ENCODE measurements around the gene TPCN1. TPM values are rescaled to one million over a fixed set of nuclear protein-coding genes. Genes with fewer than 3 reads are reported as not detected.

The TPCN1 gene
- total RNA-seq, 1 experiment from 2014 or later, result 29.7 TPM

DNA sequence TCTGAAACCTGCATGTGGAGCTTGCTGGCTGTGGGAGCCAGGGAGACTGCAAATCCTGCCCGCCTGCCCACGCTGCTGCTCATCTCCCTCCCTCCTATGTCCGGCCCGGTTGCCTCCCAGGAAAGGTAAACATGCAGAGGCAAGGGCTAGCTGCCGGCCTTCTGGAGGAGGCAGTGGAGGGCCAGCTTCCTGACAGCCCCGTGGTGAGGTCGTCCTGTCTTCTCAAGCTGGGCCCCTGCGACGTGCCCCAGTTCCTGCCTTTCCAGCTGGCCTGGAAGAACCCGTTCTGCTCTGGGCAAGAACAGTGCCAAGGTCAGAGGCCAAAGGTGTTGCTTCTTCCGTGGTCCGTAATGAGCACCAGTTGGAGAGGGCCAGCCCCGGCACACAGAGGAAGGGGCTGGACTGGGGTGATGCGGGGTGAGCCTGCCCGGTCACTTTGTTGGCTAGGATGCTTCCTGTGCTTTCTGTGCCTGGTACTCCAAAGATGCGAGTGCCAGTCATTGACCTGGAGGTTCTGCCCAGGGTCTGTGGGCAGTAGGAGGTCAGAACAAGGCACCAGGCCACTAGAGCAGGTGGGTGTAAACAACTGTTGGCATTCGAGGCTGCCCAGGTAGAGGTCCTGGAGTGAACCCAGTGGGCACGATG is 25.3 kb downstream of the TPCN1 start:
- Histone ChIP-seq H3K4me2 (ENCODE audit: low read length) (peak overlapping the region; percentile 60), H3K4me1 (ENCODE audit: control insufficient read depth in 1 of 2, insufficient read depth in 2 of 2, low read length in 2 of 2) (peaks cover 22 to 27% of the 10 kb centered on the region in 2 experiments), H3K9me2 (ENCODE audit: insufficient read depth) (no peaks in the 10 kb centered on the region), H3K36me3 (ENCODE audit: control insufficient read depth in 1 of 2, insufficient read depth in 2 of 2, low read length in 2 of 2) (no peaks in the 10 kb centered on the region), H3K27me3 (ENCODE audit: insufficient read depth, low read length) (no peaks in the 10 kb centered on the region), H3K27ac (ENCODE audit: low read depth, low read length) (peak overlapping the region; percentile 36; the same call in 1 of the 2 replicates), H3K9me3 (ENCODE audit: control insufficient read depth in 1 of 2, insufficient read depth in 1 of 2, low read depth in 1 of 2, low read length in 2 of 2) (no peaks in the 10 kb centered on the region), H3K9ac (ENCODE audit: low read length) (peak overlapping the region; percentile 36), H3K4me3 (replicated peaks in 1 of 2; ENCODE audit: low read depth in 1 of 2, low read length in 2 of 2) (no peak overlapping the region), H2AFZ (ENCODE audit: low read depth, low read length, poor library complexity, severe bottlenecking) (no peak overlapping the region), H3K79me2 (ENCODE audit: insufficient read depth, low read length) (no peaks in the 10 kb centered on the region), H4K20me1 (ENCODE audit: insufficient read depth) (no peaks in the 10 kb centered on the region)
- POLR2A ChIA-PET, result no interaction called here
- BruUV-seq (replicated peaks), result no TSS peak
- DNase-seq (ENCODE audit: low read depth, low spot score), result no peak
- TF ChIP-seq, protein P1, sequence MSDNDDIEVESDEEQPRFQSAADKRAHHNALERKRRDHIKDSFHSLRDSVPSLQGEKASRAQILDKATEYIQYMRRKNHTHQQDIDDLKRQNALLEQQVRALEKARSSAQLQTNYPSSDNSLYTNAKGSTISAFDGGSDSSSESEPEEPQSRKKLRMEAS (IDR thresholded peaks at IDR 0.05), result 0 out of 2 replicates have a peak, but pooled peaks have one; percentile 1
- TF ChIP-seq TCF7L2 (IDR thresholded peaks at IDR 0.05; ENCODE audit: borderline replicate concordance, extremely low read depth, insufficient read depth, insufficient read length), result no peak
- no peak for ATAC-seq
- RAD21 ChIA-PET (ENCODE audit: low non-redundant PET in 1 of 2, low total read pairs in 2 of 2, uncharacterized antibody in 2 of 2, unreplicated experiment in 2 of 2), result no interaction called here
- intact Hi-C loops (cut with micrococcal nuclease), result no loop called here
- CTCF ChIA-PET, result no interaction called here

GRCh38 chr12:113247123-113248050 is 26.1 kb downstream of the TPCN1 start:
- RAD21 ChIA-PET (ENCODE audit: low non-redundant PET in 1 of 2, low total read pairs in 2 of 2, uncharacterized antibody in 2 of 2, unreplicated experiment in 2 of 2), result no interaction called here
- no peak for TF ChIP-seq EGR1 (IDR thresholded peaks at IDR 0.05; ENCODE audit: low read depth)

More at GRCh38 chr12:113247123-113248050, 26.1 kb downstream of the TPCN1 start:
- H4K20me1 ChIP-seq (ENCODE audit: insufficient read depth), result no peaks in the 10 kb centered on the region
- no peak overlapping the region for H3K9ac ChIP-seq (ENCODE audit: low read length)
- POLR2A ChIA-PET, result no interaction called here
- no peaks in the 10 kb centered on the region for H3K27me3 ChIP-seq (ENCODE audit: insufficient read depth, low read length)
- DNase-seq (ENCODE audit: low read depth, low spot score) (no peak), ATAC-seq (no peak)
- H3K36me3 ChIP-seq (ENCODE audit: control insufficient read depth in 1 of 2, insufficient read depth in 2 of 2, low read length in 2 of 2), result no peaks in the 10 kb centered on the region
- H3K9me2 ChIP-seq (ENCODE audit: insufficient read depth), result no peaks in the 10 kb centered on the region
- no peaks in the 10 kb centered on the region for H3K79me2 ChIP-seq (ENCODE audit: insufficient read depth, low read length)
- no peak overlapping the region for H3K4me2 ChIP-seq (ENCODE audit: low read length)
- CTCF ChIA-PET, result no interaction called here
- H3K4me3 ChIP-seq (replicated peaks in 1 of 2; ENCODE audit: low read depth in 1 of 2, low read length in 2 of 2), result no peak overlapping the region
- intact Hi-C loops (cut with micrococcal nuclease), result no loop called here
- BruUV-seq (replicated peaks), result no TSS peak
- no peak overlapping the region for H2AFZ ChIP-seq (ENCODE audit: low read depth, low read length, poor library complexity, severe bottlenecking)
- no peak overlapping the region; the same call in 1 of the 2 replicates for H3K27ac ChIP-seq (ENCODE audit: low read depth, low read length)
- no peaks in the 10 kb centered on the region for H3K9me3 ChIP-seq (ENCODE audit: control insufficient read depth in 1 of 2, insufficient read depth in 1 of 2, low read depth in 1 of 2, low read length in 2 of 2)
- peaks cover 20 to 22% of the 10 kb centered on the region in 2 experiments for H3K4me1 ChIP-seq (ENCODE audit: control insufficient read depth in 1 of 2, insufficient read depth in 2 of 2, low read length in 2 of 2)

Data from HCT116 (cell line).